GM10266 (cell line): ENCODE results near the gene CNKSR1.

Source experiments
- DNase-seq: peaks from one replicate; pipeline ENCODE4 v3.0.0; 2012; ENCODE audit errors: extremely low spot score
- TF ChIP-seq, protein P1 (sequence below): IDR thresholded peaks from 2 replicates; pipeline ENCODE4 v1.5.1; 2012; ENCODE audit warnings: mild to moderate bottlenecking, low read depth; ENCODE audit not compliant: control insufficient read depth, insufficient read depth; ENCODE audit errors: missing control alignments

Gene CNKSR1

DNA sequence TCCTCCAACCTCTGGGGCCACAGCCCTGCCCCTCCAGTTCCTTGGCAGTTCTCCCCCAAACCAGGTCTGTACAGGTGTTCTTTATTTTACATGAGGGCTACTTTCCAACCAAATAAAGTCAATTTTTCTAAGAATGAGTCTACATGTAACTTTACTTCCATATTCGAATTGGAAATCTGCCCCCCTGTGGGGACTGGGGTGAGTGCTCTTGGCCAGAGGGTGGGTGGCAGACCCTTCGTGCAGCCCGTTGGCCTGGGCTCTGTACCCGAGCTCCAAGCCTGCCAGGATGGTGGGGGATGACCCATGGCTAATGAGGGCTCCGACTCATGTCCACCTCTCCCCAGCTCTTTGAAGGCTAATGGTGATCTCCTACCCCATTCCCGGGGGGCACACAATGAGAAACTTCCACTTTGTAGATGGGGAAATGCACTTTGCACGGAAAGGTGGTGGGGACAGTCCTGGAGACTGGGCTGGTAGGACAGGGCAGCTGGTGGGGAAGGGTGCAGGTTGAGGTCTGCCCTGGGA is 12.5 kb downstream of the CNKSR1 start:
- TF ChIP-seq, protein P1, sequence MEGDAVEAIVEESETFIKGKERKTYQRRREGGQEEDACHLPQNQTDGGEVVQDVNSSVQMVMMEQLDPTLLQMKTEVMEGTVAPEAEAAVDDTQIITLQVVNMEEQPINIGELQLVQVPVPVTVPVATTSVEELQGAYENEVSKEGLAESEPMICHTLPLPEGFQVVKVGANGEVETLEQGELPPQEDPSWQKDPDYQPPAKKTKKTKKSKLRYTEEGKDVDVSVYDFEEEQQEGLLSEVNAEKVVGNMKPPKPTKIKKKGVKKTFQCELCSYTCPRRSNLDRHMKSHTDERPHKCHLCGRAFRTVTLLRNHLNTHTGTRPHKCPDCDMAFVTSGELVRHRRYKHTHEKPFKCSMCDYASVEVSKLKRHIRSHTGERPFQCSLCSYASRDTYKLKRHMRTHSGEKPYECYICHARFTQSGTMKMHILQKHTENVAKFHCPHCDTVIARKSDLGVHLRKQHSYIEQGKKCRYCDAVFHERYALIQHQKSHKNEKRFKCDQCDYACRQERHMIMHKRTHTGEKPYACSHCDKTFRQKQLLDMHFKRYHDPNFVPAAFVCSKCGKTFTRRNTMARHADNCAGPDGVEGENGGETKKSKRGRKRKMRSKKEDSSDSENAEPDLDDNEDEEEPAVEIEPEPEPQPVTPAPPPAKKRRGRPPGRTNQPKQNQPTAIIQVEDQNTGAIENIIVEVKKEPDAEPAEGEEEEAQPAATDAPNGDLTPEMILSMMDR, result no peak
- no peak for DNase-seq

DNA sequence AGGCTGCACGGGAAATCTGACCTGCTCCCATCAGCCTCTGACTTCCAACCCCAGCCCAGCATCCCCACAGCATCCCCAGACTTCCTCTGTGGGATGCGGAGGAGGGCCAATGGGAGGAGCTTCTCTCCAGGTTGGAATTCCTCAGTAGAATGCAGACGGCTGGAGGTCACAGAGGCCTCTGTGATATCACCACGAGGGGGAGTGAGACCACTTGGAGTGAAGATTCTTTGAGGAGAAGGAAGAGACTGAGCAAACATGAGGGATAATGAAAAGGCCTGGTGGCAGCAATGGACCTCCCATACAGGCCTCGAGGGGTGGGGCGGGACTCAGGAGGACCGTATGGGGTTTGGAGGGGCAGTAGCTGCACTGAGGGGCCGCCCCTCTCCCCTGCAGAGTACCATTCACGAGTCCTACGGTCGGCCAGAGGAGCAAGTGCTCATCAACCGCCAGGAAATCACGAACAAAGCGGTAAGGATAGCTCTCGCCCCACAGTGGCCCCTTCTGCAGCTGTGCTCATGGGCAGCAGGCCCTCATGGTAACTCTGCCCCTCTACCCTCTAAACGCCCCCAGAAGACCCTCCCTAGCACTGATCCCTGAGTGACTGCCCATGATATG is 13.2 kb downstream of the CNKSR1 start, which contains the start of gene CATSPER4:
CATSPER4 (plus strand) TSS at position 230 of the 615 bp plus-strand sequence; CDS start at position 256, 26 bp downstream.
- DNase-seq, result no peak
- TF ChIP-seq, protein P1, result no peak

DNA sequence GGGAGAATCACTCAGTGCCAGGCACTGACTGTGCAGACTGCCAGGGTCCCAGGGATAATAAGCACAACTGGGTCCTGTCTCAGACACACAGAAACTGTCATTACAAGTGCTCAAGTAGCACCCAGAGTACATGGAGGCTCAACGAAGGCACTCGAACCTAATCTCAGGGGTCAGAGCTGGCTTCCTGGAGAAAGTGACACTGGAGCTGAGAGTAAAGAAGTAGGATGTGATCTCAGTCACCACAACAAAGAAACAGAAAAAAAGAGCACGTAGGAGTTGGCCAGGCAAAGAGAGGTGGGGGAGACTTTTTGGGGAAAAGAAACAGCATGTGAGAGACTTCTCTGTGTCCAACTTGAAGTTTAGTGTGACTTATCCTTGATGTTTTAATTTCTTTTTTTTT is 14.4 kb downstream of the CNKSR1 start:
- DNase-seq, result peak; percentile 70
- TF ChIP-seq, protein P1, result no peak

DNA sequence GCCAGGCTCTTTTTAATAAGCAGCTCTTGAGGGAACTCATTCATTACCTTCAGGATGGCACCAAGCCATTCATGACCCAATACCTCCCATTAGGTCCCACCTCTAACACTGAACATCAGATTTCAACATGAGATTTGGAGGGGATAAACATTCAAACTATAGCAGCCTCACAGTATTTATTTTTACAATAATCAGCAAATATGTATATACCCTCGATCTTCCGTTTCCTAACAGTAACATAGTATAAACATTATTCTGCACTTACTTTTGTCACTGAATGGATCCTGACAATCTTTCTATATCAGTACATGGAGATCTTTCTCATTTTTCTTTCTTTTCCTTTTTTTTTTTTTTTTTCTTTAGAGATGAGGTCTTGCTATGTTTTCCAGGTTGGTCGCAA is 18.5 kb downstream of the CNKSR1 start:
- no peak for DNase-seq
- TF ChIP-seq, protein P1, result no peak

DNA sequence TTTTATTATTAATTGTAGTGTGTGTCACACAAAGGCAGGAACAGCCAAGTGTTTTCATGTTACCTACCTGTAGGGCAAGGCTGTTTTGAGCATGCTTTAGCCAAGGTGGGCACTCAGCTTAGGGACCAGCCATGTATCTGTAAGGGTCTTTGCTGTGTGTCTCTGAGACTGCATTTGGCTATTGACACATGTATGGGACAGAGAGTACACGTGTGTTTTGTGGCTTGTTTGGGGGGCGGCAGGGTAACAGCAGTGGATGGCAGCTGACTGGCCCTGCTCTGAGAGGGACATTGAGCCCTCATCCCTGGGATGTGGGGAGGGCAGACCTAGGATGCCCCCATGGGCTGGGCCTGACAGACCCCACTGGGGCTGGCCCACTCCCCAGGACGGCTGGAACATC is 20.0 kb downstream of the CNKSR1 start:
- TF ChIP-seq, protein P1, result no peak
- DNase-seq, result no peak

DNA sequence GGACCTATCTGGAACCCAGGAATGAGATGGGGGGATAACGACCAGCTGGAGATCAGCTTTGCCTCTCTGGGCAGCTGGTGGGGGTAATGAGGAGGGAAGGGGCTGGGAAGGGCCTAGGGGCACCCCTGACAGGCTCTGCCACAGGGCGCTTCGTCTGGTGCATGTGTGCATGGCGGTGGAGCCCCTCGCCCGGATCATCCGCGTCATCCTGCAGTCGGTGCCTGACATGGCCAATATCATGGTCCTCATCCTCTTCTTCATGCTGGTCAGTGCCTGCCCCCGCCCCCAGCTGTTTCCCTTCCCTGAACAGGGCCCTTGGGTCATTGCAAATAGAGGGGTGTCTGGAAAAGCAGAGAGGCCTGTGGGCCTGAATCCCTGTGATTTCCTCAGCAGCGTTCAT is 20.5 kb downstream of the CNKSR1 start:
- DNase-seq, result no peak
- TF ChIP-seq, protein P1, result no peak

DNA sequence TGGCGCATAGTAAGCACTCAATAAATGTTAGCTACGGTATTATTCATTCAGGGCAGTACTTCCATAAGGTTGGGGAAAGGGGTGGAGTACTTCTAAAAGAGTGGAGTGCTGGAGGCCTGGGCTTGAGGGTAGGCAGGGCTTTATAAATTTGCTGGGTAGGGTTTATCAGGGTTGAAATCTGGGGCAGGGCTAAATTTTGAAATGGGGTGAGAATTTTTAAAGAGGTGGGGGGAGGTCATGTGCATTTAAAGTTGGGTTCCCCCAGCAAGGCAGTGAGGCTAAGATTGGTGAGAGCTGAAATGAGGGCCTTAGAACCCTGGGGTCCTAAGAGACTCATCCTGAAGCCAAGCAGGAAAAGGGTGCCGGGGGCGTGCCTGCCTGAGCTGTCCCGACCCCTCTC is 23.1 kb downstream of the CNKSR1 start:
- no peak for DNase-seq
- TF ChIP-seq, protein P1, result no peak
